IPS-15b (cell line): ENCODE data around the gene CLCN6.

ENCODE experiments used
- H3K27me3 ChIP-seq: one replicate; pipeline ENCODE4 v1.6.1; 2013; ENCODE audit warnings: low read length; ENCODE audit not compliant: control insufficient read depth, insufficient read depth
- H3K36me3 ChIP-seq: one replicate; pipeline ENCODE4 v1.6.1; 2013; ENCODE audit warnings: low read length; ENCODE audit not compliant: control insufficient read depth, insufficient read depth
- H3K4me1 ChIP-seq: one replicate; pipeline ENCODE4 v1.6.1; 2013; ENCODE audit warnings: mild to moderate bottlenecking, low read length; ENCODE audit not compliant: control insufficient read depth, insufficient read depth
- H3K4me3 ChIP-seq: one replicate; pipeline ENCODE4 v1.5.1; 2013; ENCODE audit warnings: low read depth, low read length
- H3K9ac ChIP-seq: one replicate; pipeline ENCODE4 v1.6.1; 2013; ENCODE audit warnings: low read depth, mild to moderate bottlenecking, low read length
- H3K9me3 ChIP-seq: one replicate; pipeline ENCODE4 v1.6.1; 2013; ENCODE audit warnings: mild to moderate bottlenecking, low read length; ENCODE audit not compliant: control insufficient read depth, insufficient read depth

Gene CLCN6

DNA sequence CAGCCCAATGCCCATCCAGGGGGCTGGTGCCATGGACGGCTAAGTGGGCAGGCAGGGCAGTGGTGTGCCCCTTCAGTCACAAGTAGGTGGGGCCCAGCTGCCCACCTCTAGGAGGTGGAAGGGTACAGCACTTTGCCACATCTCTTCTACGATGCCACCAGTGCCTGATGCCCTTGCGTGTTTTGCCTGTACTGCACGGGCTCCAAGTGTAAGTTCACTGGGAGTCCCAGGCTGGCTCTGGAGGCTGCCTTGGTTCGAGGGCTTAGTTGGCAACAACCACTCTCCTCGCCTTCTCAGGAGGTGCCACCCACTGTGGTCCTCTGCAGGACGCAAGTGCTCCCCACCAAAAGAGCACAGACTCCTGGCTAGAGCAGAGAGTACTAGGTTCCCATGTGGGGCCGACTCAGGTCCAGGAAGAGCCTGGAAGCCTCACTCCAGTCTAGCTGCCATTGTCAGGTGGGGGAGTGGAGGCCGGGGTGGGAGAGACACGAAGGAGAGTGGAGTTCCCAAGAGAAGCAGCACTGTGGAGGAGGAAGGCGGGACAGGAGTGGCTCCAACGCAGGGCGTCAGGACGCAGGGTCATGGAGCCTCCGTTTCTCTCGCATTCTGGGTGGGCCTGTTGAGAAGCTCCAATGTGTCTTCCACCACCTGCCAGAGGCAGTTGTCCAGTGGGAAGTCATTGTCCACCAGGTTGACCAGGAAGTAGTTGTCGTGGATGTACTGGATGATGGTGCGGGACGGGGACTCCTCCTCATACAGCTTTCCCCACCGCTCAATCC, 15.7 kb upstream of the CLCN6 start:
- Histone ChIP-seq H3K9ac (no peak overlapping the region), H3K4me1 (peaks cover 14% of the 10 kb centered on the region), H3K9me3 (no peaks in the 10 kb centered on the region), H3K27me3 (no peaks in the 10 kb centered on the region), H3K4me3 (no peak overlapping the region), H3K36me3 (peaks cover 22% of the 10 kb centered on the region)

DNA sequence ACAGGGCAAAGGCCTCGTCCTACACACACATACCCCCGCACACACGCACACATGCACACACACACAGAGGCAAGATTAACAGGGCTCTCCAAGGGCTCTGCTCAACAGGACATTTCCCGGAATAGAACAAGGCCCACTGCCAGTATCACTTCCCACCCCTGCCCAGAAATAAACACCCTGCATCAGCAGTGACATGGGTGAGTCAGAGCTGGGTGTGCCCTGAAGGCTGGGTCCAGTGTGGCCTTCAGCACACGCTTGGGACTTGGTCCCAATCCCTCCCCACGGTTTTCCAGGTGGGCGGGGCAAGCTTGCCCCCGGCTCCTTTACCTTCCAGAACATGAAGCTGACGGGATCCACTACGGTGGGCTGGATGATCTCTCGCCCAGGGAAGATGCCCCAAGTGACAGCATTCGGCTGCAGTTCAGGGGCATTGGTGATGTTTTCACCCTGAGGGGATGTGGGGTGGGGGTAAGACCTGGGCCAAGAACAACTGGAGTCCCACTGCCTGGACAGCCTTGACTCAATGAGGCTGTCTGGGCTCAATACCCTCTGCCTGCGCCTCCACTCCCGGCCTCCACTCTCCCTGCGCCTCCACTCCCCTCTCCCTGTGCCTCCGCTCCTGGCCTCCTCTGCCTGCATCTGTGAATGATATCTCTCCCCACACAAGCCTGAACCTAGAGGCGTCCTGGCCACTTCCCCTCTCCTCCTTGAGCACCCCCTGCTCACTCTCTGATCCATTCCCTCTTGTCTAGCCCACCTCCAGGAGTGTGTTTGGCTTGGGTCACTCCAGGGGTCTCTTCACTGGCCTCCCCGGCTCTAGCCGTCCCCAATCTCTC, 14.9 kb upstream of the CLCN6 start:
- peaks cover 14% of the 10 kb centered on the region for H3K4me1 ChIP-seq

DNA sequence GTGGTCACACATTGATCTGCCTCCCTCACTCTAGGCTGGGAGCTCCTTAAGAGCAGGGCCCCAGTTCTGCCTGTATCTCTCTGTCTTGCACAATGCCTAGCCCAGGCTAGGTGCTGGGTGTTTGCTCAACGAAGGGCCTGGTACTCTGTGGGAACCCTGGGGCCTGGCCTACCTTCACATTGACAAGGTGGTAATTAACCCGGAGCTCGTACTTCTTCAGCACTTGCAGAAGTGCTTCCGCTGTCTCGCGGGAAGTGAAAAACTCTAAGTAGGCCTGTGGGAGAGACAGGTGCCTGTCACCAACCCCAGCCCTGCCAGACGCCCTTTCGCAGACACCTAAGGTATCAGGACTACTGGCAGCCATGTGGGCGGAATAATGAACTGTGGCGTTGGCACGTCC, 13.9 kb upstream of the CLCN6 start:
- peaks cover 31% of the 10 kb centered on the region for H3K36me3 ChIP-seq
- H3K4me1 ChIP-seq, result peaks cover 9% of the 10 kb centered on the region
- H3K9ac ChIP-seq, result no peak overlapping the region
- no peaks in the 10 kb centered on the region for H3K9me3 ChIP-seq
- H3K27me3 ChIP-seq, result no peaks in the 10 kb centered on the region
- no peak overlapping the region for H3K4me3 ChIP-seq

More for the DNA sequence above, 14.9 kb upstream of the CLCN6 start:
- no peak overlapping the region for H3K4me3 ChIP-seq
- H3K9ac ChIP-seq, result no peak overlapping the region
- peaks cover 29% of the 10 kb centered on the region for H3K36me3 ChIP-seq
- no peaks in the 10 kb centered on the region for H3K27me3 ChIP-seq
- no peaks in the 10 kb centered on the region for H3K9me3 ChIP-seq

DNA sequence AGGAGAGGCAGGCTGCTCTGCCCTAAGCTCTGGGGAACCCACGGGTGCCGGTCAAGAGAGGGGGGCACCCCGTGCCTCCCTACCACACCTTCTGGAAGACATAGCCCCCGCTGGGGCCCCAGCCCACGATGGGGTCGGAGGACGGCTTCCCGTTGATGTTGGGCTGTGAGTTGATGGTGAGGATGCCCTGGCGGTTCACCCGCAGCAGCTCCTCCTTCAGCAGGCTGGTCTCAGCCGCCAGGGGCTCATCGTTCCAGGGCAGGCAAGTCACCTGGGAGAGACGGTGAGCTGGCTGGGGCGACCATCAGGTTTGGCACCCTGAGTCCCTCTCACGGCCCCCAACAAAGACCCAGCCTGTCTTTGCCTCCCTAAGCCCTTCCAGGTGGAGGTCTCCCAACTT, 12.2 kb upstream of the CLCN6 start:
- Histone ChIP-seq H3K9ac (no peak overlapping the region), H3K36me3 (peaks cover 35% of the 10 kb centered on the region), H3K4me3 (no peak overlapping the region), H3K4me1 (no peaks in the 10 kb centered on the region), H3K27me3 (no peaks in the 10 kb centered on the region), H3K9me3 (no peaks in the 10 kb centered on the region)

DNA sequence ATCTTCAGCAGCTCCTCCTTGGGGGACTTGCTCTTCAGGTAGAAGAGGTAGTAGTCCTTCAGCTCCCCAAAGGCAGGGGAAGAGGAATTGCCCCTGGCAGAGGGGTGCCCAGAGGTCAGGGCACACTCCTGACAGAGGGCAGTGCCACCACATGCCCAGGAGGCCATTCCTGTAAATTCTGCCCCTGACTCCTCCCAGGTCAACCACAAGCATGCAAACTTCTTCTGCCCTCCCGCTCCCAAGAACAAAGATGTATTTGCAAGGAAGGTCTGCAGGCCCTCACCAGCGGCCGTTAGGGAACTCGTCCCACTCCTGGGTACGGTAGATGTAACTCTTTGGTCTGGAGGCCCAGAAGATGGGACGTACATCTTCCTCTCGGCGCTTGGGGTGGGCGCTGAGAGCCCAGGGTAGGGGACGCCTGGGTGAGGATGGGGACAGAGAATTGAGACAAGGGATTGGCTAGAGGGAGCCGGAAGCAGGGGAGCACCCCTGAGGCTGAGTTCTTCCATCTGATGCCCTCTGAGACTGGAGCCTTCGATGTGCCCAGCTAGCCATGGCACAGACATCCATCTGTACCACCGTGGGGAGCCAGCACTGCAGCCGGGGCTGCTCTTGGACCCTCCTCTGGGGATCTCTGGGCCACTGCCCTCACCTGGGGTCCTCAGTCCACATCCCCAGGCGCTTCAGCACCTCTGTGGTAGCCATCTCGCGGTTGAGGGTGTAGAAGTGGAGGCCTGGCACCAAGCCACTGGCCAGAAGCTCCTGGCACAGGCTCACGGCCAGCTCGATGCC, 11.3 kb upstream of the CLCN6 start:
- Histone ChIP-seq H3K9ac (no peak overlapping the region), H3K4me1 (no peaks in the 10 kb centered on the region), H3K27me3 (no peaks in the 10 kb centered on the region), H3K4me3 (no peak overlapping the region), H3K36me3 (peaks cover 35% of the 10 kb centered on the region), H3K9me3 (no peaks in the 10 kb centered on the region)

DNA sequence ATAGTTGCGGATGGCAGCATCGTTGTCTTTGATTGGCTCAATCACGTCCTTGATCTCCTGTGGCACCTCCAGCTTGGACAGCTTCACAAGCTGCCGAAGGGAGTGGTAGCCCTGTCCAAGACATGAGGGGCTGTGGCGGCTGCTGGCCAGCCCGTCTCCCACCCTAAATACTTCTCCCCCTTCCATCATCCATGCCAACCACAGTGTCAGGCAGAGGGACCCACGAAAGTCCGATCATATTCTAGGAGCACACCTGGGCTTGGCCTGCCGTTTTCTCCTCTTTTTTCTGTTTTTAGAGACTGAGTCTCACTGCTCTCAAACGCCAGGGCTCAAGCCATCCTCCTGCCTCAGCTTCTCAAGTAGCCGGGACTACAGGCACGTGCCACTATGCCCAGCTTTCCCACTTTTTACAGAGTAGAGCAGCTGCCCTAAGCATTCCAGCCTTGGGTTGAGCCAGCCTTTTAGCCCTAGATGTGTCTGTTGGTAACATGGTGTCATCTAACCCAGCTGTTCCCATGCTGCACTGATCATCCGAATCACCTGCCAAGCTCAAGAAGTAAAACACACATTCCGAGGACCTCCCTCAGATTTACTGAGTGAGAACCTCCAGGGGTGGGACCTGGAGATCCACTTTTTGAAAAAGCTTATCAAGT, 10.6 kb upstream of the CLCN6 start:
- Histone ChIP-seq H3K9ac (no peak overlapping the region), H3K9me3 (no peaks in the 10 kb centered on the region), H3K27me3 (no peaks in the 10 kb centered on the region), H3K4me1 (no peaks in the 10 kb centered on the region), H3K36me3 (peaks cover 33% of the 10 kb centered on the region), H3K4me3 (no peak overlapping the region)

DNA sequence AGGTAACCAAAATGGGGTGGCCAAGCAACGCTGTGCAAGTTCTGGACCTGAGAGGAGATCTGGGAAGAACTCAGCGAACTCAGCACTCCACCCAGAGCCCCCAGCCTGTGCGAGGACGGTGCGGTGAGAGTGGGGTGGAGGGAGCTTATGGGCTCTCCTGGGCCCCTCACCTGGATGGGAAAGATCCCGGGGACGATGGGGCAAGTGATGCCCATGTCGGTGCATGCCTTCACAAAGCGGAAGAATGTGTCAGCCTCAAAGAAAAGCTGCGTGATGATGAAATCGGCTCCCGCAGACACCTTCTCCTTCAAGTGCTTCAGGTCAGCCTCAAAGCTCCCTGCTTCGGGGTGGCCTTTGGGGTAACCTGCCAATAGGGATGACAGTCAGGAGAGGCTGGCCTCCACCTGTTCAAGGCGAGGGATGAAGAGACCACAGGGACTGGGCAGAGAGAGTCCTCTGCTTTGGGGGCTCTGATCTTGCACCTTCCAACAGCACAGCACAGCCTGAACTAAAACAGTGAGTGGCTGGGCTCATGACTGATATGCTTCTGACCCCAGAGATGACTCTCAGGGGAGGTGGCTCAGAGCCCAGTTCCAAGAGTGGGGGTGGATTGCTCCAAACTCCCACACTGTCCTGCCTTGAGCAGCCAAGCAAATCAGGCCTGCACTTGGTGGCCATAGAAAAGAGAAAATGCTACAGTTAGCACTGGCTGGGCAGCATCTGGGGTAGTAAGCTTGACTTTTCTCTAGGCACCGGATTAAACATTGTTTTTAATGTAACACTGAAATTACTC, 9.8 kb upstream of the CLCN6 start:
- H3K27me3 ChIP-seq, result no peaks in the 10 kb centered on the region
- H3K9me3 ChIP-seq, result no peaks in the 10 kb centered on the region
- no peaks in the 10 kb centered on the region for H3K4me1 ChIP-seq
- H3K9ac ChIP-seq, result no peak overlapping the region
- no peak overlapping the region for H3K4me3 ChIP-seq
- H3K36me3 ChIP-seq, result peaks cover 40% of the 10 kb centered on the region

DNA sequence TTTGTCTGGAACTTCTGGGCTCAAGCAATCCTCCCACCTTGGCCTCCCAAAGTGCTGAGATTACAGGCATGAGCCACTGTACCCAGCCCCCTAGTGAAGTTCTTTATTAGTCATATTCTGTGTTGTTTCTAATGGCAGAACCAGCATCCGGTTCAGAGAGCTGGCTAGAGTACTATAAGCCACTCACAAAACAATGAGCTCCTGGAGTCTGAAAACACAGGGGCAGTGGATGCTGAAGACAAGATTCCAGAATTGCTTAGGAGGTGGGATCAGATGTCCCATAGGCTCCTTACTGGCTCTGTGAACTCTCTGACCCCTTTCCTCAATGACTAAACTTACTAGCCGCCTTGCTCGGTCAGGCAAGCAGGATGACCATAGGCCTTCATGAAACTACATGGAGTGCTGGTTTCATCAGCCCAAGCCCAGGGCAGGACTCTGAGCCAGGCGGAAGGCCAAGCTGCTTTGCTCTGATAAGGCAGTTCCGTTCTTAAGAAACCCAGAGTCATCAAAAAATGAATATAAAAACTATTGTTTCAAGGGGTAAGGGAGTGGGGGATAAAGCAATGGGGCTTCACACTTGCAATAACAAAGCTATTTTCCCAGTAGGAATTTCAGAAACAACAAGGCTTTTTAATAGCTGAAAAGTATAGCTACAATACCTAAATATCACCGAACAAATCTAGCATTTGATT, 8.3 kb upstream of the CLCN6 start:
- Histone ChIP-seq H3K4me1 (peaks cover 6% of the 10 kb centered on the region), H3K9me3 (no peaks in the 10 kb centered on the region), H3K4me3 (no peak overlapping the region), H3K27me3 (no peaks in the 10 kb centered on the region), H3K9ac (no peak overlapping the region), H3K36me3 (peaks cover 40% of the 10 kb centered on the region)

DNA sequence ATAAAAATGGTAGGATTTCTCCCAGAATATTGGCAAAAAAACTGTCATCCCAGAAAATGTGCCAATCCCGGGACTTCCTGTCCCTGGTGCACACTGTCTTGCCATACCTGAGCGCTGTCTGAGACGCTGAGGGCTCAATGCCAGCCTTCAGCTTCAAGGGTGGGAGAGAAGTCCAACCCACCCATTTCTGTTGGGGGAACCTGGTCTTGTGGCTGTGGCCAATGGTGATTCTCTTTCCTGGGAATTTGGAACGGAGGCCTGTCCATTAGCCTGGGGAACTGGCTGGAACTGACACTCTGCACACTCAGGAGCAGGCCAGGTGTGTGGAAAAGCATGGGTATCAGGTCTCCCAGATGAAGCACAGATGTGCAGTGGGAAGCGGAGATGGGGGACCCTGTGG, 6.9 kb upstream of the CLCN6 start:
- H3K36me3 ChIP-seq, result peaks cover 35% of the 10 kb centered on the region
- H3K27me3 ChIP-seq, result no peaks in the 10 kb centered on the region
- H3K4me3 ChIP-seq, result no peak overlapping the region
- H3K9me3 ChIP-seq, result no peaks in the 10 kb centered on the region
- H3K9ac ChIP-seq, result no peak overlapping the region
- peaks cover 6% of the 10 kb centered on the region for H3K4me1 ChIP-seq

DNA sequence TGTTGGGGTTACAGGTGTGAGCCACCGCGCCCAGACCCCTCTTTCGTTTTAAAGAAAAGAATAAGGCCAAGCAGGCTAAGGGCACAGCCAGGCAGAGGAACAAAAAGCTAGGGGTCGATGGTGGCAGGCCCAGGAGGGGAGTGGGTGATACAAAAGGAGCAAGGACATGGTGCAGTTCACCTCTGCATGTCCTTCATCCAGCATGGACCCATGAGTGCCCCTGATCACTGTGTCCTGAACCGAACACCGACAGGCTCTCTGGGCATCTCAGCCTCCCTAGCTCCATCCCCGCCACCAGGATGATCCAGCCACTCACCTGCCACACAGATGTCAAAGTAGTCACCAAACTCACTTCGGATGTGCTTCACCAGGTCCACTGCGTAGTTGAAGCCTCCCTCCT, 6.1 kb upstream of the CLCN6 start:
- Histone ChIP-seq H3K4me3 (no peak overlapping the region), H3K4me1 (peaks cover 10% of the 10 kb centered on the region), H3K9me3 (no peaks in the 10 kb centered on the region), H3K36me3 (peaks cover 31% of the 10 kb centered on the region), H3K9ac (no peak overlapping the region), H3K27me3 (no peaks in the 10 kb centered on the region)
